ENCODE results near the gene SH3BP2. TPM values are rescaled to one million over a fixed set of nuclear protein-coding genes. Genes with fewer than 3 reads are reported as not detected.

SH3BP2 gene
- total RNA-seq, 1 donor: 23.3 TPM

- no peak for DNase-seq (ENCODE audit: low read depth)
- no peak for TF ChIP-seq CTCF (IDR thresholded peaks at IDR 0.05; ENCODE audit: insufficient read depth, low read depth, low read length)
- no peak overlapping the region for H3K4me3 ChIP-seq (ENCODE audit: low read depth, low read length)
Measured at GRCh38 chr4:2827874-2828751, 35.2 kb downstream of the SH3BP2 start.

GRCh38 chr4:2828758-2829181 lies 35.9 kb downstream of the SH3BP2 start:
- no peak for DNase-seq (ENCODE audit: low read depth)
- TF ChIP-seq CTCF (IDR thresholded peaks at IDR 0.05; ENCODE audit: insufficient read depth, low read depth, low read length): no peak
- no peak overlapping the region for H3K4me3 ChIP-seq (ENCODE audit: low read depth, low read length)

GRCh38 chr4:2829321-2829932 lies 36.5 kb downstream of the SH3BP2 start:
- no peak for DNase-seq (ENCODE audit: low read depth)
- TF ChIP-seq CTCF (IDR thresholded peaks at IDR 0.05; ENCODE audit: insufficient read depth, low read depth, low read length): no peak
- H3K4me3 ChIP-seq (ENCODE audit: low read depth, low read length): no peak overlapping the region

DNA sequence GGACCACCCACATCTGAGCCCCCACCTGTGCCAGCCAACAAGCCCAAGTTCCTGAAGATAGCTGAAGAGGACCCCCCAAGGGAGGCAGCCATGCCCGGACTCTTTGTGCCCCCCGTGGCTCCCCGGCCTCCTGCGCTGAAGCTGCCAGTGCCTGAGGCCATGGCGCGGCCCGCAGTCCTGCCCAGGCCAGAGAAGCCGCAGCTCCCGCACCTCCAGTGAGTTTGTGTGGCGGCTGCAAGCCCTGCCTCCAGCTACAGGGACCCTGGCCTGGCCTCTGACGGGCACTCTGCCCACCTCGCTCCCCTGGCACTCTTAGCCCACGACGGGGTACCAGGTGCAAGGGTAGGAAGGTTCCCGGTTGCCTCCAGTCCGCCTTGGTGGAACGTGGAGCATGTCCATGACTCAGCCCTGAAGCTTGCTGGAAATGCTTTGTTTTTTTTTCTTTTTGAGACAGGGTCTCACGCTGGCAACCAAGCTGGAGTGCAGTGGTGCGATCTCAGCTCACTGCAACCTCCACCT lies 37.1 kb downstream of the SH3BP2 start:
- no peak overlapping the region for H3K4me3 ChIP-seq (ENCODE audit: low read depth, low read length)
- DNase-seq (ENCODE audit: low read depth): no peak
- TF ChIP-seq CTCF (IDR thresholded peaks at IDR 0.05; ENCODE audit: insufficient read depth, low read depth, low read length): no peak

DNA sequence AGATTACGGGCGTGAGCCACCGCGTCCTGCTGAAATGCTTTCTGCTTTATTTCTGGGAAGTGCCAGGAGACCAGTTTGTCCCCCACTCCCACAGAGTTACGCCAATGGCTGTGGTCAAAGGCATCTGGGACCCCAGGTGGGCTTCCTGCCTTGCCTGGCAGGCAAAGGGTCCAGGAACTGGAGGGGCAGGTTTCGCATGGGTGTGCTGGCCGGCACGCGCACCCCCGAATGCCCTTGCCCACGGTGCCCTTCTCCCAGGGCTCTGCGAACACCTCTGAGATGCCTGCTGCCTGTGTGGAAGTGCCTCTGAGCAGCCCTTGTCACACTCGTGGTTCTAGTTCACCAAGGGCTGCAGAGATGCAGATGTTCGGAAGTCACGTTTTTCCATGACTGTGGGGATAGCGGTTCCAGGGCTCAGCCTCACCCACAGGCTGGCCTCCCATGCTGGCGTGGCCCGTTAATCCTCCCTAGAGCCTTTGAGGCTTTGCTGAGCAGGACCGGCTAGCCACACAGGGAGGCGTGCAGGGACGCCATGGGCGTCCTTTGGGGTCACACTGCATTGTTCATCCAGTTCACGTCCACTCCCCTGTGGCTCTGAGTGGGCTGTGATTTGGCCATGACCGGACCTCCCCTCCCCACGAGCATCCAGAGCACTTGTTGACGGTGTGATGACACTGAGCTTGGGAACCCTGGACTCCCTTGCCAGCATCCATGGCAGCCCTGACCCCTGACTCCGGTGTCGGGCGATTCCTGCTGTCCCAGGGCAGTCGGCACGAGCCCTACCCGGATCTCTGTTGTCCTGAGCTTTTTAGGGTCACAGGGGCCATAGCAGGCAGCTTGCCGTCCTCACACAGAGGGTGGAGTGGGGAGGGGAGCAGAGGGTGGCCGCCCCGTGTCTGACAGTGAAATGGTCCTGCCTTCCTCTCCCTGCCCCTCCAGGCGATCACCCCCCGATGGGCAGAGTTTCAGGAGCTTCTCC lies 38.0 kb downstream of the SH3BP2 start:
- no peak overlapping the region for H3K4me3 ChIP-seq (ENCODE audit: low read depth, low read length)
- no peak for DNase-seq (ENCODE audit: low read depth)
- no peak for TF ChIP-seq CTCF (IDR thresholded peaks at IDR 0.05; ENCODE audit: insufficient read depth, low read depth, low read length)

DNA sequence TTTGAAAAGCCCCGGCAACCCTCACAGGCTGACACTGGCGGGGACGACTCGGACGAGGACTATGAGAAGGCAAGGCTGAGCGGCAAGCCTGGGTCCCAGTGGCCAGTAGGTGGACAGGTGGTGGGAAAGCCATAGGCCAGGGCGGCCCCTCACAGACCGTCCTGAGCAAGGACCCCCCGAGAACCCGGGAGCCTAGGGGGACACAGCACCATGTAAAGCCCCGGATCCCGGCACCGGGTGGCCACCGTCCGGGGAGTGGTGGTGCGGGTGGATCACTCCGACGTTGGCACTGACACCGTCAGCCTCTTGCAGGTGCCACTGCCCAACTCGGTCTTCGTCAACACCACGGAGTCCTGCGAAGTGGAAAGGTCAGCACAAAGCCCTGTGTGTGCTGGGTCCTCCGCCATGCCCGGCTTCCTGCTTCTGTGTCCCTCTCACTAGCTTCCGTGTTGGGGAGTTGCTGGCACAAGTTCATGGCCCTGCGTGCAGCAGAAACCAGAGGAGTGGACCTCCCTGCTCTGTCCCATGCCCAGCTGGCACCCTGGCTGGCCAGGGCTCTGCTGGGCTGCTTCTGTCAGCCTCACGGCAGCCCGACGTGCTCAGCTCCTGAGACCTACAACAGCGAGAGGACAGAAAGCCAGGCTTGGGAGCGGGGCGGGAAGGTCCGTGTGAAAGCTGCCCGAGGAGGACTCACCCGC lies 38.9 kb downstream of the SH3BP2 start:
- TF ChIP-seq CTCF (IDR thresholded peaks at IDR 0.05; ENCODE audit: insufficient read depth, low read depth, low read length): no peak
- no peak for DNase-seq (ENCODE audit: low read depth)
- H3K4me3 ChIP-seq (ENCODE audit: low read depth, low read length): no peak overlapping the region

All from fibroblast of villous mesenchyme (primary cell).